H1 (cell line): ENCODE data around the gene SERPINF2.

ENCODE experiments used
- CTCF ChIP-seq, 3 experiments: IDR thresholded peaks; 1 replicate in 2 of 3; 2 replicates in 1 of 3; pipeline versions ENCODE4 v1.5.1 to v1.6.1; 2011; ENCODE audit warnings: low read length in 3 of 3, mild to moderate bottlenecking in 3 of 3, inconsistent platforms in 2 of 3, low read depth in 1 of 3, moderate library complexity in 1 of 3; ENCODE audit not compliant: insufficient read depth in 1 of 3; ENCODE audit errors: control extremely low read depth in 1 of 3
- E2F6 ChIP-seq: IDR thresholded peaks from 2 replicates; pipeline ENCODE4 v1.6.1; 2012; ENCODE audit warnings: inconsistent platforms
- JUND ChIP-seq: IDR thresholded peaks from 2 replicates; pipeline ENCODE4 v1.6.1; 2011; ENCODE audit warnings: mild to moderate bottlenecking, improper control_type of control experiment, low read length
- SRF ChIP-seq: IDR thresholded peaks from 2 replicates; pipeline ENCODE4 v1.6.1; 2011; ENCODE audit warnings: mild to moderate bottlenecking, low read depth, low read length, moderate library complexity
- ZNF274 ChIP-seq: IDR thresholded peaks from 2 replicates; pipeline ENCODE4 v1.7.0; 2012; ENCODE audit warnings: low read length, borderline replicate concordance; ENCODE audit errors: extremely low read depth

DNA sequence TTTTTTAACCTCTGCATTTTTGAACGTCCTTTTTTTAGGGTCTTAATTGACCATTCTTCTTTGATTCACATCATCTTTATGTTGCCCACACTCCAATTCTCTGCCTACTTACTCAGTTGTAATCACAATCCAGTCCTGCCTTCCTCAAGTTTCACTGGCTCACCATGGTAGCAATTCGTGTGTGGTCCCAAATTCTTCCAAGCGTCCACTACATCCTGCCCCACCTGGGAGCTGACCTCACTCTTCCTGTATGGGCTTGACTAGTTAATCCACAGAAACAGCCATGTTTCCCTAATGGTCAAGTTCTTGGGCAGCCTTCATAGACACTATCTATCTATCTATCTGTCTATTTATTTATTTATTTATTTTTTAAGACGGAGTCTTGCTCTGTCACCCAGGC is 39.6 kb upstream of the SERPINF2 start:
- TF ChIP-seq JUND (no peak), ZNF274 (no peak), CTCF (IDR thresholded peaks at IDR 0.05; ENCODE audit: control extremely low read depth in 1 of 3, insufficient read depth in 1 of 3, low read depth in 1 of 3, low read length in 3 of 3) (no peak), E2F6 (no peak), SRF (no peak)
